GM12878 (cell line): ENCODE measurements around the gene ZDHHC14. TPM values are rescaled to one million over a fixed set of nuclear protein-coding genes. Genes with fewer than 3 reads are reported as not detected.

Source experiments
- ATAC-seq: fragments of 200-7000 bp; cut with Tn5 transposase; 3 replicates; pipeline ENCODE4 v1.9.1; 2020; ENCODE audit warnings: mild to moderate bottlenecking, moderate library complexity
- BruUV-seq: library from RNA; stranded (reverse); fragments of 400-500 nt; replicated peaks from 2 replicates; lab custom pipeline; 2021; lab: Mats Ljungman, UMichigan
- CTCF ChIA-PET: fragments of 300-600 bp; sonication (Branson Sonifier 250); formaldehyde crosslinking; extraction: SDS; loops from one replicate; lab custom pipeline; 2021; ENCODE audit warnings: inconsistent platforms; lab: Yijun Ruan, JAX
- POLR2A ChIA-PET: fragments of 350-600 bp; formaldehyde crosslinking; extraction: SDS; loops from one replicate; lab custom pipeline; 2021; ENCODE audit warnings: inconsistent platforms; lab: Charles Lee
- RAD21 ChIA-PET: fragments of 300-600 bp; sonication (Branson Sonifier 250); formaldehyde crosslinking; loops from one replicate; lab custom pipeline; 2023; ENCODE audit warnings: antibody characterized with exemption; ENCODE audit not compliant: unreplicated experiment; lab: Charles Lee
- SMC1A ChIA-PET: fragments of 300-600 bp; sonication (Branson Sonifier 250); formaldehyde crosslinking; loops from one replicate; lab custom pipeline; 2023; ENCODE audit not compliant: unreplicated experiment, uncharacterized antibody; lab: Charles Lee
- DNase-seq: peaks from one replicate; pipeline ENCODE4 v3.0.0-alpha.2; 2011; ENCODE audit warnings: low read depth, low spot score
- FAIRE-seq: peaks from 3 replicates; lab custom pipeline; 2011; peaks lifted over from hg19 to GRCh38; lab: Jason Lieb, UNC
- H2AFZ ChIP-seq: 2 replicates; pipeline ENCODE4 v1.6.0; 2011; ENCODE audit warnings: low read depth, low read length, control low read depth; ENCODE audit not compliant: control insufficient read depth
- H3K27ac ChIP-seq: 2 replicates; pipeline ENCODE4 v1.5.1; 2011; ENCODE audit warnings: control low read depth; ENCODE audit not compliant: control insufficient read depth, insufficient read depth
- H3K27me3 ChIP-seq, 2 experiments: replicated peaks in 1 of 2; 2 replicates each; pipeline versions ENCODE4 v1.6.0 to v1.6.1; 2011; ENCODE audit warnings: low read length in 1 of 2; ENCODE audit not compliant: control insufficient read depth in 2 of 2, insufficient read depth in 2 of 2
- H3K36me3 ChIP-seq, 2 experiments: 2 replicates each; pipeline ENCODE4 v1.5.1; 2011; ENCODE audit warnings: low read length in 1 of 2; ENCODE audit not compliant: control insufficient read depth in 2 of 2, insufficient read depth in 2 of 2
- H3K4me1 ChIP-seq: 2 replicates; pipeline ENCODE4 v1.6.1; 2011; ENCODE audit warnings: mild to moderate bottlenecking, low read length, moderate library complexity, mixed read lengths; ENCODE audit not compliant: control insufficient read depth, insufficient read depth
- H3K4me2 ChIP-seq: 2 replicates; pipeline ENCODE4 v1.6.0; 2011; ENCODE audit warnings: control low read depth; ENCODE audit not compliant: control insufficient read depth, insufficient read depth
- H3K4me3 ChIP-seq: fragments of 200-600 bp; sonication (generic); 2 replicates; pipeline ENCODE4 v1.5.1; 2016
- H3K79me2 ChIP-seq: 2 replicates; pipeline ENCODE4 v1.6.0; 2011; ENCODE audit warnings: low read length; ENCODE audit not compliant: control insufficient read depth, insufficient read depth
- H3K9ac ChIP-seq: 2 replicates; pipeline ENCODE4 v1.8.0; 2011; ENCODE audit warnings: low read length, control low read depth, mixed read lengths; ENCODE audit not compliant: control insufficient read depth, insufficient read depth
- H3K9me3 ChIP-seq: replicated peaks from 3 replicates; pipeline ENCODE4 v1.5.1; 2011; ENCODE audit warnings: mild to moderate bottlenecking, low read length; ENCODE audit not compliant: control insufficient read depth, insufficient read depth
- H4K20me1 ChIP-seq: 2 replicates; pipeline ENCODE4 v1.6.0; 2011; ENCODE audit not compliant: control insufficient read depth, insufficient read depth
- BCL11A ChIP-seq: IDR thresholded peaks from 2 replicates; pipeline ENCODE4 v1.6.1; 2011; ENCODE audit warnings: low read depth, low read length
- CREM ChIP-seq: IDR thresholded peaks from 2 replicates; pipeline ENCODE4 v1.6.1; 2014; ENCODE audit warnings: antibody characterized with exemption, low read depth
- DPF2 ChIP-seq: fragments of 450-650 bp; IDR thresholded peaks from 2 replicates; pipeline ENCODE4 v1.6.1; 2017; ENCODE audit warnings: mild to moderate bottlenecking
- EED ChIP-seq: sonication (generic); IDR thresholded peaks from 2 replicates; pipeline ENCODE4 v1.6.1; 2016; ENCODE audit warnings: antibody characterized with exemption, low read depth
- ESRRA ChIP-seq: IDR thresholded peaks from 2 replicates; pipeline ENCODE4 v1.6.1; 2012; ENCODE audit warnings: mild to moderate bottlenecking, low read length, improper control_type of control experiment
- IKZF1 ChIP-seq: fragments of 450-650 bp; conservative IDR thresholded peaks from 2 replicates; pipeline ENCODE4 v1.6.1; 2017; ENCODE audit warnings: antibody characterized with exemption, mild to moderate bottlenecking
- JUNB ChIP-seq: IDR thresholded peaks from 2 replicates; pipeline ENCODE4 v1.6.1; 2016; ENCODE audit warnings: antibody characterized with exemption, mild to moderate bottlenecking
- MAX ChIP-seq: IDR thresholded peaks from 2 replicates; pipeline ENCODE4 v1.6.1; 2012; ENCODE audit warnings: low read depth, low read length, improper control_type of control experiment
- MXI1 ChIP-seq: fragments of 150-350 bp; IDR thresholded peaks from 2 replicates; pipeline ENCODE4 v1.6.1; 2011; ENCODE audit warnings: low read depth, mild to moderate bottlenecking, inconsistent platforms, low read length, improper control_type of control experiment
- MYC ChIP-seq: IDR thresholded peaks from 2 replicates; pipeline ENCODE4 v1.6.1; 2011; ENCODE audit warnings: mild to moderate bottlenecking, low read length, moderate library complexity, inconsistent platforms; ENCODE audit not compliant: insufficient read depth, insufficient replicate concordance, insufficient read length, severe bottlenecking
- NFYB ChIP-seq: IDR thresholded peaks from 2 replicates; pipeline ENCODE4 v1.6.1; 2011; ENCODE audit warnings: low read depth, mild to moderate bottlenecking, low read length, improper control_type of control experiment, moderate library complexity; ENCODE audit not compliant: insufficient read depth
- NR2C1 ChIP-seq: fragments of 450-650 bp; IDR thresholded peaks from 2 replicates; pipeline ENCODE4 v1.6.1; 2017; ENCODE audit warnings: antibody characterized with exemption, mild to moderate bottlenecking, moderate library complexity
- RCOR1 ChIP-seq: conservative IDR thresholded peaks from 2 replicates; pipeline ENCODE4 v1.6.1; 2012; ENCODE audit warnings: low read depth, low read length, improper control_type of control experiment
- SRF ChIP-seq, 2 experiments: IDR thresholded peaks; 2 replicates each; pipeline ENCODE4 v1.6.1; 2011; ENCODE audit warnings: low read depth in 2 of 2, low read length in 2 of 2, mild to moderate bottlenecking in 1 of 2, moderate library complexity in 1 of 2
- SUZ12 ChIP-seq: fragments of 200-600 bp; sonication (generic); IDR thresholded peaks from one replicate; pipeline ENCODE4 v1.6.1; 2018; ENCODE audit warnings: antibody characterized with exemption, mild to moderate bottlenecking; ENCODE audit not compliant: unreplicated experiment
- TARDBP ChIP-seq: IDR thresholded peaks from 2 replicates; pipeline ENCODE4 v1.6.1; 2016; ENCODE audit warnings: borderline replicate concordance
- TCF7 ChIP-seq: IDR thresholded peaks from 2 replicates; pipeline ENCODE4 v1.6.1; 2014; ENCODE audit warnings: antibody characterized with exemption, borderline replicate concordance
- YY1 ChIP-seq: IDR thresholded peaks from 2 replicates; pipeline ENCODE4 v1.6.1; 2011; ENCODE audit warnings: low read depth, mild to moderate bottlenecking, low read length
- ZBTB4 ChIP-seq: fragments of 450-650 bp; formaldehyde crosslinking; IDR thresholded peaks from 2 replicates; pipeline ENCODE4 v1.4.0; 2022; ENCODE audit warnings: mild to moderate bottlenecking, moderate library complexity
- WGBS: methylation state at CpG from one replicate; pipeline ENCODE4 v1.1.6; 2016; ENCODE audit warnings: low lambda C conversion rate; ENCODE audit not compliant: insufficient replicate concordance, insufficient coverage; ENCODE audit errors: missing lambda C conversion rate; 5-methylcytosine and 5-hydroxymethylcytosine counted together
- in situ Hi-C: fragments of 300-500 bp; cut with MboI; formaldehyde crosslinking; loops from 9 replicates; pipeline ENCODE4 v1.14.3; 2018; ENCODE audit warnings: mixed read lengths
- intact Hi-C: fragments of 100-400 bp; cut with micrococcal nuclease; formaldehyde crosslinking; loops from one replicate; pipeline ENCODE4 v1.14.2; 2022; ENCODE audit not compliant: unreplicated experiment
- polyA plus RNA-seq, 11 experiments: library from polyadenylated mRNA; depleted of rRNA in 4 of 11; unstranded in 6 of 11; stranded (reverse) in 5 of 11; fragments of >200 nt; fragmentation: Nextera tagmentation in 4 of 11; fragmentation: Illumina TruSeq in 1 of 11; extraction: Ambion mirVana in 4 of 11; extraction: Trizol in 1 of 11; gene quantifications; 1 replicate in 1 of 11; 2 replicates in 10 of 11; pipeline versions ENCODE4 v1.2.1 to v1.2.3, GENCODE V29; 2011 to 2016; ENCODE audit warnings: inconsistent platforms in 2 of 11, missing spikeins in 2 of 11, low read depth in 1 of 11
- total RNA-seq, 4 experiments: library from RNA; depleted of rRNA in 3 of 4; stranded (reverse); fragments of >200 nt in 3 of 4; fragmentation: Illumina TruSeq in 1 of 4; extraction: Trizol in 1 of 4; gene quantifications; 2 replicates each; pipeline versions ENCODE4 v1.2.1 to v1.2.3, GENCODE V29; 2013 to 2021

The ZDHHC14 gene
- total and polyA plus RNA-seq, 10 of the 15 experiments (the other 5 are each of a cell fraction or from before 2014, with no cell fraction given): 0.15 to 16.0 (median 0.76) TPM; not detected in 1

GRCh38 chr6:157379656-157380457, 1.1 kb upstream of the ZDHHC14 start:
- intact Hi-C loops (loop anchor here (1.0 to 5.0 kb wide), 7 partner anchors 57 to 382 kb away; partner anchors contain the start of gene TMEM242), in situ Hi-C loops (no loop called here)
- Histone ChIP-seq H3K36me3 (no peaks in the 10 kb centered on the region), H3K79me2 (no peaks in the 10 kb centered on the region; the same call in 1 of the 2 replicates), H3K4me1 (no peaks in the 10 kb centered on the region), H3K4me2 (peak overlapping the region; percentile 92), H3K4me3 (peak overlapping the region; percentile 98), H3K9ac (peak overlapping the region; percentile 78), H3K27ac (peak overlapping the region; percentile 50; the same call in 1 of the 2 replicates), H4K20me1 (peaks cover 3% of the 10 kb centered on the region; the same call in 1 of the 2 replicates), H3K27me3 (peaks cover 0 to 4% of the 10 kb centered on the region in 2 experiments; a peak in 1 of 4 replicates), H2AFZ (peak overlapping the region; percentile 87), H3K9me3 (no peaks in the 10 kb centered on the region)
- WGBS: under 1% methylated on average over 40 of the region's 45 CpGs
- peak; percentile 86 for ATAC-seq
- peak; percentile 65 for DNase-seq
- ChIA-PET POLR2A (interaction anchor here (0.5 to 3.0 kb wide), 6 partner anchors 8 to 1632 kb away, joined by 3 to 25 read pairs (median 6); partner anchors contain the start of gene TMEM242), SMC1A (interaction anchor here (0.8 to 2.5 kb wide), 16 partner anchors 9 to 287 kb away, joined by 3 to 18 read pairs (median 5); partner anchors contain the start of gene TMEM242), RAD21 (interaction anchor here (0.7 to 2.1 kb wide), 7 partner anchors 10 to 216 kb away, joined by 3 to 20 read pairs (median 5); partner anchors contain the start of gene TMEM242), CTCF (interaction anchor here (0.7 to 2.2 kb wide), 9 partner anchors 9 to 287 kb away, joined by 3 to 8 read pairs (median 5); no protein-coding TSS in a partner anchor)
- BruUV-seq: TSS peak; percentile 74
- FAIRE-seq: peak; percentile 84
- TF ChIP-seq MXI1 (no peak), EED (no peak), TCF7 (no peak), NR2C1 (peak; percentile 77), SUZ12 (peak; percentile 74), MAX (peak; percentile 23; the same call in 1 of the 2 replicates), TARDBP (peak; percentile 92), NFYB (no peak), YY1 (0 out of 2 replicates have a peak, but pooled peaks have one; percentile 36), MYC (no peak), CREM (peak; percentile 77; the same call in 1 of the 2 replicates), ESRRA (no peak), SRF (IDR thresholded peaks at IDR 0.05; ENCODE audit: low read depth in 2 of 2, low read length in 2 of 2) (no peak), JUNB (no peak), RCOR1 (no peak), IKZF1 (peak; percentile 89), BCL11A (no peak), ZBTB4 (CRISPR knock-in tag) (no peak), DPF2 (0 out of 2 replicates have a peak, but pooled peaks have one; percentile 8)
